ENCODE results near the gene RAP1GAP2.
A peak's percentile ranks its signal among the peaks of the same experiment; 100 is the strongest.
"Not testable (repeated sequence)": the region's sequence is repeated elsewhere in the genome, so short reads cannot be mapped to it uniquely, and the experiment has no call there.

Gene RAP1GAP2

GRCh38 chr17:2981325-2981724, 185.1 kb downstream of the RAP1GAP2 start:
- no peaks in the 10 kb centered on the region for H3K27me3 ChIP-seq (ENCODE audit: low read depth, low read length)
- H3K4me1 ChIP-seq (ENCODE audit: control insufficient read depth in 1 of 2, insufficient read depth in 2 of 2, low read length in 2 of 2), result peaks cover 0 to 4% of the 10 kb centered on the region in 2 donors
- H3K36me3 ChIP-seq (ENCODE audit: control insufficient read depth in 1 of 2, insufficient read depth in 2 of 2, low read length in 2 of 2), result peaks cover 6 to 9% of the 10 kb centered on the region in 2 donors
- H3K27ac ChIP-seq (ENCODE audit: low read length), result no peak overlapping the region
- no peak overlapping the region for H3K4me3 ChIP-seq (ENCODE audit: low read depth in 1 of 2, low read length in 2 of 2)
- no peaks in the 10 kb centered on the region for H3K9me3 ChIP-seq (ENCODE audit: control insufficient read depth in 1 of 2, low read length in 2 of 2)

- H3K4me1 ChIP-seq (ENCODE audit: control insufficient read depth in 1 of 2, insufficient read depth in 2 of 2, low read length in 2 of 2), result peaks cover 0 to 4% of the 10 kb centered on the region in 2 donors
- no peaks in the 10 kb centered on the region for H3K27me3 ChIP-seq (ENCODE audit: low read depth, low read length)
- no peaks in the 10 kb centered on the region for H3K9me3 ChIP-seq (ENCODE audit: control insufficient read depth in 1 of 2, low read length in 2 of 2)
- peak overlapping the region; percentile 34 for H3K27ac ChIP-seq (ENCODE audit: low read length)
- no peak overlapping the region for H3K4me3 ChIP-seq (ENCODE audit: low read depth in 1 of 2, low read length in 2 of 2)
- H3K36me3 ChIP-seq (ENCODE audit: control insufficient read depth in 1 of 2, insufficient read depth in 2 of 2, low read length in 2 of 2), result peaks cover 6 to 9% of the 10 kb centered on the region in 2 donors
Measured at GRCh38 chr17:2982854-2983253, 186.6 kb downstream of the RAP1GAP2 start.

- Histone ChIP-seq H3K4me3 (ENCODE audit: low read depth in 1 of 2, low read length in 2 of 2) (no peak overlapping the region), H3K27ac (ENCODE audit: low read length) (peak overlapping the region; percentile 34), H3K36me3 (ENCODE audit: control insufficient read depth in 1 of 2, insufficient read depth in 2 of 2, low read length in 2 of 2) (peaks cover 6 to 9% of the 10 kb centered on the region in 2 donors), H3K27me3 (ENCODE audit: low read depth, low read length) (no peaks in the 10 kb centered on the region), H3K4me1 (ENCODE audit: control insufficient read depth in 1 of 2, insufficient read depth in 2 of 2, low read length in 2 of 2) (peaks cover 0 to 4% of the 10 kb centered on the region in 2 donors), H3K9me3 (ENCODE audit: control insufficient read depth in 1 of 2, low read length in 2 of 2) (no peaks in the 10 kb centered on the region)
Measured at GRCh38 chr17:2983255-2983654, 187.0 kb downstream of the RAP1GAP2 start.

- no peaks in the 10 kb centered on the region for H3K9me3 ChIP-seq (ENCODE audit: control insufficient read depth in 1 of 2, low read length in 2 of 2)
Measured at GRCh38 chr17:2985318-2985717, 189.1 kb downstream of the RAP1GAP2 start.

GRCh38 chr17:2986925-2987324, 190.7 kb downstream of the RAP1GAP2 start:
- H3K36me3 ChIP-seq (ENCODE audit: control insufficient read depth in 1 of 2, insufficient read depth in 2 of 2, low read length in 2 of 2), result peaks cover 0 to 6% of the 10 kb centered on the region in 2 donors
- no peaks in the 10 kb centered on the region for H3K9me3 ChIP-seq (ENCODE audit: control insufficient read depth in 1 of 2, low read length in 2 of 2)
- H3K4me3 ChIP-seq (ENCODE audit: low read depth in 1 of 2, low read length in 2 of 2), result no peak overlapping the region
- H3K4me1 ChIP-seq (ENCODE audit: control insufficient read depth in 1 of 2, insufficient read depth in 2 of 2, low read length in 2 of 2), result peaks cover 0 to 4% of the 10 kb centered on the region in 2 donors
- no peaks in the 10 kb centered on the region for H3K27me3 ChIP-seq (ENCODE audit: low read depth, low read length)
- H3K27ac ChIP-seq (ENCODE audit: low read length), result no peak overlapping the region

More at GRCh38 chr17:2985318-2985717, 189.1 kb downstream of the RAP1GAP2 start:
- no peak overlapping the region for H3K27ac ChIP-seq (ENCODE audit: low read length)
- H3K27me3 ChIP-seq (ENCODE audit: low read depth, low read length), result no peaks in the 10 kb centered on the region
- peaks cover 6 to 9% of the 10 kb centered on the region in 2 donors for H3K36me3 ChIP-seq (ENCODE audit: control insufficient read depth in 1 of 2, insufficient read depth in 2 of 2, low read length in 2 of 2)
- peaks cover 0 to 4% of the 10 kb centered on the region in 2 donors for H3K4me1 ChIP-seq (ENCODE audit: control insufficient read depth in 1 of 2, insufficient read depth in 2 of 2, low read length in 2 of 2)
- H3K4me3 ChIP-seq (ENCODE audit: low read depth in 1 of 2, low read length in 2 of 2), result no peak overlapping the region

- not testable (repeated sequence) for H3K36me3 ChIP-seq (ENCODE audit: control insufficient read depth in 1 of 2, insufficient read depth in 2 of 2, low read length in 2 of 2); H3K4me3 ChIP-seq (ENCODE audit: low read depth in 1 of 2, low read length in 2 of 2); H3K27ac ChIP-seq (ENCODE audit: low read length); H3K4me1 ChIP-seq (ENCODE audit: control insufficient read depth in 1 of 2, insufficient read depth in 2 of 2, low read length in 2 of 2); H3K9me3 ChIP-seq (ENCODE audit: control insufficient read depth in 1 of 2, low read length in 2 of 2); H3K27me3 ChIP-seq (ENCODE audit: low read depth, low read length)
Measured at GRCh38 chr17:2989396-2989795, 193.2 kb downstream of the RAP1GAP2 start.

GRCh38 chr17:2989855-2990254, 193.6 kb downstream of the RAP1GAP2 start:
- Histone ChIP-seq H3K27ac (ENCODE audit: low read length) (no peak overlapping the region), H3K9me3 (ENCODE audit: control insufficient read depth in 1 of 2, low read length in 2 of 2) (no peaks in the 10 kb centered on the region), H3K4me3 (ENCODE audit: low read depth in 1 of 2, low read length in 2 of 2) (no peak overlapping the region), H3K4me1 (ENCODE audit: control insufficient read depth in 1 of 2, insufficient read depth in 2 of 2, low read length in 2 of 2) (no peaks in the 10 kb centered on the region), H3K36me3 (ENCODE audit: control insufficient read depth in 1 of 2, insufficient read depth in 2 of 2, low read length in 2 of 2) (peaks cover 0 to 6% of the 10 kb centered on the region in 2 donors), H3K27me3 (ENCODE audit: low read depth, low read length) (no peaks in the 10 kb centered on the region)

GRCh38 chr17:2990396-2990795, 194.2 kb downstream of the RAP1GAP2 start:
- H3K9me3 ChIP-seq (ENCODE audit: control insufficient read depth in 1 of 2, low read length in 2 of 2), result no peaks in the 10 kb centered on the region
- peaks cover 0 to 11% of the 10 kb centered on the region in 2 donors for H3K36me3 ChIP-seq (ENCODE audit: control insufficient read depth in 1 of 2, insufficient read depth in 2 of 2, low read length in 2 of 2)
- H3K4me3 ChIP-seq (ENCODE audit: low read depth in 1 of 2, low read length in 2 of 2), result no peak overlapping the region
- H3K27ac ChIP-seq (ENCODE audit: low read length), result no peak overlapping the region
- no peaks in the 10 kb centered on the region for H3K27me3 ChIP-seq (ENCODE audit: low read depth, low read length)
- H3K4me1 ChIP-seq (ENCODE audit: control insufficient read depth in 1 of 2, insufficient read depth in 2 of 2, low read length in 2 of 2), result no peaks in the 10 kb centered on the region

- not testable (repeated sequence) for H3K9me3 ChIP-seq (ENCODE audit: control insufficient read depth in 1 of 2, low read length in 2 of 2); H3K27me3 ChIP-seq (ENCODE audit: low read depth, low read length); H3K27ac ChIP-seq (ENCODE audit: low read length); H3K4me1 ChIP-seq (ENCODE audit: control insufficient read depth in 1 of 2, insufficient read depth in 2 of 2, low read length in 2 of 2); H3K4me3 ChIP-seq (ENCODE audit: low read depth in 1 of 2, low read length in 2 of 2)
- H3K36me3 ChIP-seq (ENCODE audit: control insufficient read depth in 1 of 2, insufficient read depth in 2 of 2, low read length in 2 of 2), result peaks cover 0 to 12% of the 10 kb centered on the region in 2 donors
Measured at GRCh38 chr17:2991396-2992180, 195.3 kb downstream of the RAP1GAP2 start.

GRCh38 chr17:2994441-2994840, 198.2 kb downstream of the RAP1GAP2 start:
- H3K36me3 ChIP-seq (ENCODE audit: control insufficient read depth in 1 of 2, insufficient read depth in 2 of 2, low read length in 2 of 2), result peaks cover 4 to 12% of the 10 kb centered on the region in 2 donors
- no peaks in the 10 kb centered on the region for H3K9me3 ChIP-seq (ENCODE audit: control insufficient read depth in 1 of 2, low read length in 2 of 2)
- H3K27ac ChIP-seq (ENCODE audit: low read length), result no peak overlapping the region
- H3K4me3 ChIP-seq (ENCODE audit: low read depth in 1 of 2, low read length in 2 of 2), result no peak overlapping the region
- H3K4me1 ChIP-seq (ENCODE audit: control insufficient read depth in 1 of 2, insufficient read depth in 2 of 2, low read length in 2 of 2), result peaks cover 0 to 5% of the 10 kb centered on the region in 2 donors
- H3K27me3 ChIP-seq (ENCODE audit: low read depth, low read length), result no peaks in the 10 kb centered on the region

- Histone ChIP-seq H3K36me3 (ENCODE audit: control insufficient read depth in 1 of 2, insufficient read depth in 2 of 2, low read length in 2 of 2) (peaks cover 4 to 12% of the 10 kb centered on the region in 2 donors), H3K27me3 (ENCODE audit: low read depth, low read length) (no peaks in the 10 kb centered on the region), H3K9me3 (ENCODE audit: control insufficient read depth in 1 of 2, low read length in 2 of 2) (no peaks in the 10 kb centered on the region), H3K27ac (ENCODE audit: low read length) (no peak overlapping the region), H3K4me3 (ENCODE audit: low read depth in 1 of 2, low read length in 2 of 2) (no peak overlapping the region), H3K4me1 (ENCODE audit: control insufficient read depth in 1 of 2, insufficient read depth in 2 of 2, low read length in 2 of 2) (peaks cover 0 to 5% of the 10 kb centered on the region in 2 donors)
Measured at GRCh38 chr17:2995377-2995776, 199.1 kb downstream of the RAP1GAP2 start.
